Stimulated activated CD4-positive, alpha-beta T cell treated with anti-CD3 and anti-CD28 coated beads, TNF-alpha, amount 100 ng/mL, for 24 hours (primary cell): ENCODE measurements around the gene KRTAP4-4.

Experiments
- DNase-seq, 3 experiments: peaks; one replicate each; pipeline ENCODE4 v3.0.0-alpha.2; 2020; ENCODE audit warnings: low read depth in 3 of 3

KRTAP4-4 gene

DNA sequence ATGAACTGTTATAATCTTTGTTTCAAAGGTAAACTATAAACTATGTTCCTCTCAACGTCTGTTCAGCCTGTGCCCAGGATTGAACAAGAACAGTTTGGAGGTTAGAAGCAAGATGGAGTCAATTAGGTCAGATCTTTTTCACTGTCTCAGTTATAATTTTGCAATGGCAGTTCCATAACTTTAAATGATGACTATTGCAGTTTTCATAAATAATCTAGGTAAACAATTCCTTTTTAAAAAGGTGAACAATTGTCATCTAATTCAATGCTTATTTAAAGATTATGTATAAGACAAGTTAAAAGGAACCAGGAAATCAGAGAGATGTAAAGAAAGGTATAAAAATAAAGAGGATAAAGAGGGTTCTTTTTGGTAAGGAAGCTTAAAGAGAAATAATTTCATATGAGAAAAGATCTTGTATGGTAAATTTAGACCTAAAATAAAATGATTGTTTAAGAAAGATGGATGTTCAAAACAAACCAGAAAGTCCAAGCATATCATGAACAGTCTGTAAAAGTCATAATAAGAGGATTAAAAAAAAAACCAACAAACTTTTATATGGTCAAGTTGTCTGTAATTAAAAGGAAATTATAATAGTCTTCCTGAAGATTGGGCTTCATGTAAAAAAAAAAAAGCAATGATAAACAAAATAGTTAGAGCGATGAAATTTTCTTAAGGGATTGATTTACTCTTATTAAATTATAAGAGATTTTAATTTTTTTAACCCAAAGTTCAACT is 49.2 kb downstream of the KRTAP4-4 start:
- DNase-seq, result no peak
